ENCODE results near the gene ROBO1.
"Not testable (repeated sequence)": the region's sequence is repeated elsewhere in the genome, so short reads cannot be mapped to it uniquely, and the experiment has no call there.

ROBO1 gene
- 0.51 to 1.7 reads per million in 2 donors for total RNA-seq

DNA sequence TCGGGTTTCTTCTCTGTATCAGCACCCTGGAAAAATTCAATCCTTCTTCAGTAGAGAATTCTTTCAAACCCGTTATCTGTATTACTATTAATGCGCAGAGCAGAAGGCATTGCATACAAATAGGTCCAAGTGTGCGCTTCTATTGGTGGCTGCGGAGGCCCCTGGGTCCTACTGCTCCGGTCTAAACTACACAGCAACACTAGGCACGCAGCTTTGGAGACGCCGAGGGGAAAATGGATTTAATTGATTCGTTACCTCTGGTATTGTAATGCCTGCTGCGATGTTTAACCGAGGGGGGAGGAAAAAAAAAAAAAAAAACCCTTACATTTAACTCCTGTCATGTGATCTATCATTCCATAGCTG lies at the start of gene ROBO1:
ROBO1 (minus strand) TSS at position 94 of the 363 bp plus-strand sequence.
- no peak for DNase-seq

- no peak for DNase-seq
Measured at GRCh38 chr3:79817224-79817623, 49.4 kb upstream of the ROBO1 start.

DNA sequence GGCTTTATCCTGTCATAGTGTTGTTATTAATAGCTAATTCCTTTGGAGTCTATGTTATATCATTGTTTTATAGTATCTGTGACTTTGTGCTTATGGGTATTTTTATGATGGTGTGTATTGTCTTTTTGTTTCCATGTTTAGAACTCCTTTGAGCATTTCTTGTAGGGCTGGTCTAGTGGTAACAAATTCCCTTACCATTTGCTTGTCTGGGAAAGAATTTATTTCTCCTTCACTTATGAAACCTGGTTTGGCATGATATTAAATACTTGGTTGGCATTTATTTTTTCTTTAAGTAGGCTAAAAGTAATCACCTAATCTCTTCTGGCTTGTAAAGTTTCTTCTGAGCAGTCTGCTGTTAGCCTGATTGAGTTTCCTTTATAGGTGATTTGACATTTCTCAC lies 47.7 kb upstream of the ROBO1 start:
- DNase-seq, result no peak

GRCh38 chr3:79810581-79810980 lies 42.8 kb upstream of the ROBO1 start:
- DNase-seq, result no peak

- DNase-seq, result no peak
Measured at GRCh38 chr3:79810092-79810491, 42.3 kb upstream of the ROBO1 start.

DNA sequence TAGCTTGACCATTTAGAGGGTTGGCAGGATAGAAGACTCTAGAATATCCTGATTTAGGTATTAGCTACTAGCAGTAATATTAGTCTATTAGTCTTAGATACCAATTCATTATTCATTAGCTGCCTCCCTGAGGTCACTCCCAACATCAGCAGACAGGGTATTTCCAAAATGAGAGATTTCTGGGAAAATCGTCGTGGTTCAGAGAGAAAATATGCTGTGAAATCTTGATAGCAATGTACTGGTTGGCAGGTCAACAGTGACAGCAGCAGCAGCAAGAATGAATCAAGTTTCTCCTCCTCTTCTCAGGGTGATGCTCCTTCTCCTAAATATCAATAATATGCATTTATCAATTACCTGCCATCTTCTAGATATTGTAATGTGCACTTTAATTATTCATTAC lies 41.3 kb upstream of the ROBO1 start:
- no peak for DNase-seq

DNA sequence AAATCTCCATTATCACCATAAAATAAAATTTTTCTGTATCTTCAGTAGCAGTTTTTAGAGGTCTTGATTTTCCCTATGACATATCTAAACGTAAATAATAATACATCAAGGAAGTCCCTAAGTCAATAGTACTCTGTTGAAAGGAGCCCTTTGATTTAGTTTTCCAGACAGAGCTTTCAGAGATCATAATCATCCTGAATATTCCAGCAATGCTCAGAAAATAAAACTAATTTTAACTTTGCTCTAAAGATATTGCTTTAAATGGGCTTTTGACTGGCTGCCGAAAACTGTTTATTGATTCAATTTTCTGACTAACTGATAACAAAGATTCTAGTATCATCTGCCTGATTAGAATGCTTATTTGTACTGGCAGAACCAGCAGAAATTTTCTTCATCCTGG lies 40.7 kb upstream of the ROBO1 start:
- DNase-seq, result no peak

- not testable (repeated sequence) for DNase-seq
Measured at GRCh38 chr3:79790177-79790576, 22.4 kb upstream of the ROBO1 start.

- no peak for DNase-seq
Measured at GRCh38 chr3:79773291-79773690, 5.5 kb upstream of the ROBO1 start.

- no peak for DNase-seq
Measured at GRCh38 chr3:79769229-79769628, 1.4 kb upstream of the ROBO1 start.

GRCh38 chr3:79767194-79767904 lies 449 bp downstream of the ROBO1 start:
- no peak for DNase-seq

- DNase-seq, result no peak
Measured at GRCh38 chr3:79766496-79767193, 1.2 kb downstream of the ROBO1 start.

DNA sequence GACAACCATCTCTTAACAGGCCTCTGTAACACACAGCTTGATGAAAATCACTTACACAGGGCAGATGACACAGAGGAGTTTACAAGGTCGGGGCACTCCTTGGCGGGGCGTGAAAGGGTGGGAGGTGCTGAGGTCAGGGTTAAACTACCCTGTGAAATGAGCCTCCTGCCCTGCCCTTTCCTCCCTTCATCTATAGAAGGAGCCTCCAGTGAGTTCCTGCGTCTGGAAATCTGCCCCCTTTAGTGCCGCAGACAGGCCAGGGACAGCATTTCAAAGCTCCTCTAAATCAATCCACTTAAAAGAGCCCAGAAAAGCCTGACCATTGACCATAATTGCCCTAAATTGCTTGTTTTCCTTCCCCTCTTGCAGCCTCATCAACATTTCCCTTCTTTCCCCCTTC lies 1.9 kb downstream of the ROBO1 start:
- DNase-seq, result no peak

GRCh38 chr3:79761441-79761840 lies 6.4 kb downstream of the ROBO1 start:
- no peak for DNase-seq

GRCh38 chr3:79751703-79752102 lies 16.1 kb downstream of the ROBO1 start:
- DNase-seq, result no peak

DNA sequence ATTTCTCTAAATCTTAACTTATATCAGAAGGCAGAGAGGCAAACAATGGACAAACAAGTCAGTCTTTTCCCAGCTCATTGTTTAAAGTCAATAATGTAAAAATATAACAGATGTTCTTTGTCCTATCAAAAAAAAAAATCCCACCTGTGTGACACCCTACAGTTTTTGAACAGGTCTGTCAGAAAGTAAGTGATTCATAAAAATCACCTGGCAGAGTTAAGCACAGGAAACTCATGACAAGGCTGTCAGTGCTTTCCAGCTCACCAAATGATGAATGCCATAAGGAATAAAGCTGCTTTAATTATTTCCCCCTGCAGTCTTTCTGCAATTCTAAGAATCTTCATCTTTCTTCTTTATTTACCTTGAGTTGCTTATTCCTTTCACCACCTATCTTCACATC lies 30.3 kb downstream of the ROBO1 start:
- no peak for DNase-seq

DNA sequence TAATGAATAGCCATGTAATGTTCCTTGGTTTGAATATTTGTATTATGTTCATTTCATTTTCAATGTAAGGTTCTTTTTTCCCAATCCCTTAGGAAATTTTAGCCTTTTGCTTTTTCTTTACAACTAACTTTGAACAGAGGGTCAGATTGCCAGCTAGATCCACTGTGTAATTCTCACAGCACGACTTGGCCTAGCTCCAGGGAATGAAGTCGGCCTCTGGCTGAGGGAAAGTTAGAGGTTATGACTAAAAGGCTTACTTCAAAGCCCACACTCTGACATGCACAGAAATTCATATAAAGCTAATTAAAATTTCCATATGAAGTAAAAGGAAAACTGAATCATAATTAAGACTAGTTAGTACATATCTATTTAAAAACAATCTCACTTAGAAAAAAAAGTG lies 38.7 kb downstream of the ROBO1 start:
- no peak for DNase-seq

DNA sequence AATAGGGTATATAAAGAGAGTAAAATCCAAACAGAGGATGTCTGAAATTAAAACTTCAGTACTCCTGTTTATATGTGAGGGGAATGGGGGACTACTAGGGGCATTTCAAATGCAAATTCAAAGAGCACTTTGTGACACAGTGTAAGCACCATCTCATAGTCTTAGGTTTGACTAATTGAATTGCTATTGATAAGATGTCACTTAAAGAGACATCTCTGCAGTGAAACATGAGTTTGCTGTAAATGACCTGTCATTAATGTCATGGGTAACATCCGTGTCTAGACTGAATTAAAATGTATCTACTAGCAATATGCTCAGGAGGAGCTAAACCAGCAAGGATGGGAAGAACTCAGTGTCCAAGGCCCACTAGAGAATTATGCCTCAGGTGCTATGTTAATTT lies 41.0 kb downstream of the ROBO1 start:
- no peak for DNase-seq

GRCh38 chr3:79724206-79724605 lies 43.6 kb downstream of the ROBO1 start:
- DNase-seq, result no peak

- no peak for DNase-seq
Measured at GRCh38 chr3:79690072-79690471, 77.7 kb downstream of the ROBO1 start.

- no peak for DNase-seq
Measured at GRCh38 chr3:79685108-79685507, 82.7 kb downstream of the ROBO1 start.

GRCh38 chr3:79684041-79684440 lies 83.8 kb downstream of the ROBO1 start:
- no peak for DNase-seq

GRCh38 chr3:79672731-79673130 lies 95.1 kb downstream of the ROBO1 start:
- no peak for DNase-seq

DNA sequence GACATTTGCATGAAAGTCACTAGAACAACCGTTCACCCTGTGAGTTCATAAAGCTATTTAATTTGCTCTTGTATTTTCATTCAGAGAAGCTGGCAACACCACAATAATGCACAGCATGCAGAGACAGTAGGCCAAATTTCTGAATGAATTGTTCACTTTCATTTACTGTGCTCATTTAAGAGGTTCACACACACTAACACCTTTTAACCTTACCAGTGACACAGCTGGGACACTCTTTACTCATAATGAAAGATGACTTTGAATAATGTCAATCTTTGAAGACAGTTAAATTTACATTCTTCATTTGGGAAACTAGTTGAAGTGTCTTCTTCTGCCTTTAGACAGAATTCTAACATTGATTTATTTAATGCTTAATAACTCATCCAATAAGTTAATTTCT lies 95.7 kb downstream of the ROBO1 start:
- no peak for DNase-seq

GRCh38 chr3:79670178-79670577 lies 97.6 kb downstream of the ROBO1 start:
- no peak for DNase-seq
